Sigmoid colon (tissue), 7 donors: ENCODE results near the gene AKAP9. TPM values are rescaled to one million over a fixed set of nuclear protein-coding genes. Genes with fewer than 3 reads are reported as not detected.

Experiments
- DNase-seq: peaks from one replicate; pipeline ENCODE4 v3.0.0-alpha.2; 2019
- H3K27ac ChIP-seq, 4 donors: fragments of 200-600 bp; sonication (generic); one replicate each; pipeline ENCODE4 v1.5.1; 2016 to 2019; ENCODE audit warnings: mild to moderate bottlenecking in 1 of 4
- H3K27me3 ChIP-seq, 3 donors: fragments of 200-600 bp; sonication (generic); one replicate each; pipeline ENCODE4 v1.5.1; 2019; ENCODE audit warnings: mild to moderate bottlenecking in 1 of 3
- H3K36me3 ChIP-seq, 4 donors: fragments of 200-600 bp; sonication (generic); one replicate each; pipeline ENCODE4 v1.5.1; 2016 to 2019
- H3K4me1 ChIP-seq, 4 donors: fragments of 200-600 bp; sonication (generic); one replicate each; pipeline ENCODE4 v1.5.1; 2017 to 2019
- H3K4me3 ChIP-seq, 4 donors: fragments of 200-600 bp; sonication (generic); one replicate each; pipeline ENCODE4 v1.5.1; 2017 to 2019; ENCODE audit warnings: mild to moderate bottlenecking in 2 of 4, moderate library complexity in 1 of 4
- H3K9me3 ChIP-seq, 4 donors: fragments of 200-600 bp in 3 of 4; sonication (generic) in 3 of 4; one replicate each; pipeline versions ENCODE4 v1.5.1 to v1.6.1; 2013 to 2019
- CTCF ChIP-seq, 4 experiments: fragments of 450-650 bp in 3 of 4; fragments of 200-600 bp in 1 of 4; IDR thresholded peaks; one replicate each; pipeline ENCODE4 v1.5.1; 2016 to 2019; ENCODE audit warnings: antibody characterized with exemption in 4 of 4, mild to moderate bottlenecking in 3 of 4, moderate library complexity in 2 of 4
- EP300 ChIP-seq, 4 donors: sonication (generic); formaldehyde crosslinking; IDR thresholded peaks; one replicate each; pipeline ENCODE4 v1.6.1; 2017; ENCODE audit warnings: antibody characterized with exemption in 4 of 4
- POLR2A ChIP-seq, 2 donors: fragments of 450-650 bp; IDR thresholded peaks; one replicate each; pipeline ENCODE4 v1.6.1; 2016; ENCODE audit warnings: antibody characterized with exemption in 2 of 2, mild to moderate bottlenecking in 2 of 2, moderate library complexity in 2 of 2
- POLR2AphosphoS5 ChIP-seq, 4 donors: sonication (generic); formaldehyde crosslinking; IDR thresholded peaks; one replicate each; pipeline ENCODE4 v1.6.1; 2017; ENCODE audit warnings: antibody characterized with exemption in 4 of 4
- WGBS, 2 donors: extraction: QIAGEN DNeasy Blood & Tissue Kit; methylation state at CpG; one replicate each; pipeline ENCODE4 v1.1.7; 2013; 5-methylcytosine and 5-hydroxymethylcytosine counted together
- intact Hi-C: fragments of 100-400 bp; cut with DNase I; formaldehyde crosslinking; loops from one replicate; pipeline ENCODE4 v1.15.1; 2023
- polyA plus RNA-seq, 3 donors: library from polyadenylated mRNA; stranded (reverse); fragments of 200-250 nt; gene quantifications; one replicate each; pipeline ENCODE4 v1.2.3, GENCODE V29; 2013
- total RNA-seq, 4 donors: library from RNA; depleted of rRNA; stranded (reverse); fragments of >200 nt; gene quantifications; one replicate each; pipeline ENCODE4 v1.1.0, GENCODE V29; 2016
- donor health status: healthy with polysubstance abuse.
- donor health status: Bipolar disorder and iron deficiency.
- donor health status: healthy.

AKAP9 gene
- total and polyA plus RNA-seq, 7 donors = 34.0 to 90.9 (median 59.9) TPM

GRCh38 chr7:92150450-92151017 is 209.9 kb downstream of the AKAP9 start:
- no peak for TF ChIP-seq EP300 (IDR thresholded peaks at IDR 0.05)
- Histone ChIP-seq H3K27me3 (no peaks in the 10 kb centered on the region), H3K9me3 (no peaks in the 10 kb centered on the region), H3K27ac (no peak overlapping the region), H3K4me3 (no peak overlapping the region), H3K4me1 (no peaks in the 10 kb centered on the region), H3K36me3 (no peaks in the 10 kb centered on the region)
- 67 to 87% methylated on average over 1 of the region's 1 CpG for WGBS, 2 donors
- intact Hi-C loops = no loop called here
- no peak for DNase-seq

- DNase-seq = no peak
- no peaks in the 10 kb centered on the region for H3K4me1 ChIP-seq
- no peaks in the 10 kb centered on the region for H3K36me3 ChIP-seq
- H3K9me3 ChIP-seq = no peaks in the 10 kb centered on the region
- WGBS, 2 donors = 92 to 95% methylated on average over 1 of the region's 1 CpG
- intact Hi-C loops = no loop called here
- TF ChIP-seq POLR2A (IDR thresholded peaks at IDR 0.05) (no peak), POLR2AphosphoS5 (IDR thresholded peaks at IDR 0.05) (no peak)
- H3K27me3 ChIP-seq = no peaks in the 10 kb centered on the region
- no peak overlapping the region for H3K27ac ChIP-seq
- no peak overlapping the region for H3K4me3 ChIP-seq
Measured at GRCh38 chr7:92155108-92155739, 214.6 kb downstream of the AKAP9 start.

GRCh38 chr7:92156990-92157389 is 216.3 kb downstream of the AKAP9 start:
- TF ChIP-seq POLR2AphosphoS5 (IDR thresholded peaks at IDR 0.05) (no peak), POLR2A (IDR thresholded peaks at IDR 0.05) (no peak), CTCF (IDR thresholded peaks at IDR 0.05) (no peak), EP300 (IDR thresholded peaks at IDR 0.05) (no peak)
- Histone ChIP-seq H3K27ac (no peak overlapping the region), H3K4me3 (no peak overlapping the region), H3K4me1 (no peaks in the 10 kb centered on the region), H3K36me3 (no peaks in the 10 kb centered on the region), H3K9me3 (no peaks in the 10 kb centered on the region), H3K27me3 (no peaks in the 10 kb centered on the region)
- no peak for DNase-seq
- intact Hi-C loops = no loop called here

- Histone ChIP-seq H3K9me3 (no peaks in the 10 kb centered on the region), H3K36me3 (no peaks in the 10 kb centered on the region), H3K27me3 (no peaks in the 10 kb centered on the region), H3K4me1 (no peaks in the 10 kb centered on the region), H3K4me3 (no peak overlapping the region), H3K27ac (no peak overlapping the region)
- intact Hi-C loops = no loop called here
- WGBS, 2 donors = 92 to 95% methylated on average over 3 of the region's 3 CpGs
- DNase-seq = no peak
- no peak for TF ChIP-seq POLR2AphosphoS5 (IDR thresholded peaks at IDR 0.05)
- no peak for TF ChIP-seq POLR2A (IDR thresholded peaks at IDR 0.05)
- TF ChIP-seq CTCF (IDR thresholded peaks at IDR 0.05) = no peak
- no peak for TF ChIP-seq EP300 (IDR thresholded peaks at IDR 0.05)
Measured at GRCh38 chr7:92158660-92159575, 218.3 kb downstream of the AKAP9 start.

Other genes starting within 250 kb of the AKAP9 start
- gene MTERF1, start 60.2 kb upstream of the AKAP9 start, total RNA-seq = 10 to 100 TPM in 1 of 4 donors, 1 to 10 TPM in 3; 8.3 to 11.4 (median 9.1) TPM
- 10 to 100 TPM in 1 of 3 donors, 1 to 10 TPM in 2; 6.6 to 11.6 (median 9.8) TPM for gene MTERF1, start 60.2 kb upstream of the AKAP9 start, polyA plus RNA-seq
- 10 to 100 TPM; 17.7 to 27.8 (median 25.1) TPM for gene CYP51A1, start 193.6 kb downstream of the AKAP9 start, total RNA-seq
- gene CYP51A1, start 193.6 kb downstream of the AKAP9 start, polyA plus RNA-seq = 10 to 100 TPM; 11.4 to 86.8 (median 24.3) TPM
- under 1 TPM in 2 of 4 donors, not detected in 2; under 0.01 to 0.83 TPM for gene LRRD1, start 238.3 kb downstream of the AKAP9 start, total RNA-seq
- under 1 TPM in 1 of 3 donors, not detected in 2; 0.04 TPM for gene LRRD1, start 238.3 kb downstream of the AKAP9 start, polyA plus RNA-seq